ENCODE measurements around the gene C5. TPM values are rescaled to one million over a fixed set of nuclear protein-coding genes. Genes with fewer than 3 reads are reported as not detected.
"Not testable (repeated sequence)": the region's sequence is repeated elsewhere in the genome, so short reads cannot be mapped to it uniquely, and the experiment has no call there.

C5 gene
- total and polyA plus RNA-seq, 9 of the 15 experiments (the other 6 are each of a cell fraction or from before 2014, with no cell fraction given) = 0.08 to 0.91 (median 0.42) TPM

- no TSS peak for BruUV-seq (replicated peaks)
- TF ChIP-seq ZBTB7A (IDR thresholded peaks at IDR 0.05; ENCODE audit: borderline replicate concordance, control insufficient read depth, low read depth, low read length) = no peak
- DNase-seq (ENCODE audit: extremely low read depth in 1 of 4, low spot score in 3 of 4) (no peak), ATAC-seq (no peak), FAIRE-seq (no peak)
- WGBS (ENCODE audit: insufficient coverage, low coverage, missing lambda C conversion rate) = 14% methylated on average over 2 of the region's 2 CpGs
- in situ Hi-C loops (cut with MboI) (no loop called here), intact Hi-C loops (cut with micrococcal nuclease) (no loop called here)
- Histone ChIP-seq H4K20me1 (replicated peaks; ENCODE audit: control insufficient read depth, insufficient read depth, low read length) (no peaks in the 10 kb centered on the region), H3K4me2 (ENCODE audit: insufficient read depth, low read length) (no peak overlapping the region), H3K27ac (ENCODE audit: extremely low read depth, low read depth, low read length) (no peak overlapping the region), H3K9ac (ENCODE audit: insufficient read depth in 1 of 2, low read depth in 2 of 2, low read length in 2 of 2) (no peak overlapping the region), H3K79me2 (ENCODE audit: control insufficient read depth, insufficient read depth, low read length) (no peaks in the 10 kb centered on the region), H3K9me1 (ENCODE audit: control insufficient read depth, insufficient read depth, low read length) (no peaks in the 10 kb centered on the region), H3K36me3 (ENCODE audit: control insufficient read depth, insufficient read depth, low read length) (no peaks in the 10 kb centered on the region), H2AFZ (ENCODE audit: low read depth, low read length) (no peak overlapping the region), H3K9me3 (replicated peaks; ENCODE audit: control insufficient read depth, insufficient read depth, low read depth, low read length) (no peaks in the 10 kb centered on the region), H3K27me3 (ENCODE audit: control insufficient read depth in 2 of 2, insufficient read depth in 2 of 2, low read length in 2 of 2) (no peaks in the 10 kb centered on the region; a peak in 1 of 5 replicates), H3K4me3 (no peak overlapping the region), H3K4me1 (replicated peaks in 1 of 2; ENCODE audit: control insufficient read depth in 2 of 2, insufficient read depth in 2 of 2, low read length in 2 of 2) (no peaks in the 10 kb centered on the region)
- POLR2A ChIA-PET = no interaction called here
- CTCF ChIA-PET (ENCODE audit: low intra/inter-chr PET ratio) = no interaction called here
These were observed 11.7 kb downstream of the C5 start for GRCh38 chr9:121038362-121038761.

DNA sequence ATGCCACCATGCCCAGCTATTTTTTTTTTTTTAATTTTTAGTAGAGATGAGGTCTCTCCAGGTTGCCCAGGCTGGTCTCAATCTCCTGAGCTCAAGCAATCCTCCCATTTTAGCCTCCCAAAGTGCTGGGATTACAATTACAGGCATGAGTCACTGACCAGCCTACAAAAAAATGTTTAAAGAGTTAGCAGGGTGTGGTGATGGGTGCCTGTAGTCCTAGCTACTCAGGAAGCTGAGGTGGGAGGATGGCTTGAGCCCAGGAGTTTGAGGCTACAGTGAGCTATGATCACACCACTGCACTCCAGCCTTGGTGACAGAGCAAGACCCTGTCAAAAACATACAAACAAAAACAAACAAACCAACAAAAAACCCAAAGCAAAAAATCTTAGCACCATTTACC, 14.4 kb downstream of the C5 start:
- POLR2A ChIA-PET = interaction anchor here (0.6 to 1.1 kb wide), 2 partner anchors 12 to 567 kb away, joined by 3 read pairs; no protein-coding TSS in a partner anchor
- BruUV-seq (replicated peaks); H3K4me3 ChIP-seq; H3K36me3 ChIP-seq (ENCODE audit: control insufficient read depth, insufficient read depth, low read length); H3K9me3 ChIP-seq (replicated peaks; ENCODE audit: control insufficient read depth, insufficient read depth, low read depth, low read length); in situ Hi-C loops (cut with MboI); H3K9ac ChIP-seq (ENCODE audit: insufficient read depth in 1 of 2, low read depth in 2 of 2, low read length in 2 of 2); ATAC-seq; CTCF ChIA-PET (ENCODE audit: low intra/inter-chr PET ratio); H3K79me2 ChIP-seq (ENCODE audit: control insufficient read depth, insufficient read depth, low read length); FAIRE-seq; DNase-seq (ENCODE audit: extremely low read depth in 1 of 4, low spot score in 3 of 4); H3K4me2 ChIP-seq (ENCODE audit: insufficient read depth, low read length); H2AFZ ChIP-seq (ENCODE audit: low read depth, low read length); H3K27ac ChIP-seq (ENCODE audit: extremely low read depth, low read depth, low read length); H3K4me1 ChIP-seq (replicated peaks in 1 of 2; ENCODE audit: control insufficient read depth in 2 of 2, insufficient read depth in 2 of 2, low read length in 2 of 2); H3K9me1 ChIP-seq (ENCODE audit: control insufficient read depth, insufficient read depth, low read length); H4K20me1 ChIP-seq (replicated peaks; ENCODE audit: control insufficient read depth, insufficient read depth, low read length); intact Hi-C loops (cut with micrococcal nuclease); H3K27me3 ChIP-seq (ENCODE audit: control insufficient read depth in 2 of 2, insufficient read depth in 2 of 2, low read length in 2 of 2); TF ChIP-seq ATF3 (CRISPR knock-in tag; conservative IDR thresholded peaks at IDR 0.05): not testable (repeated sequence)
- 0 out of 2 replicates have a peak, but pooled peaks have one; percentile 7 for TF ChIP-seq ATF3 (IDR thresholded peaks at IDR 0.05)
